ENCODE results near the gene HIVEP3. TPM values are rescaled to one million over a fixed set of nuclear protein-coding genes. Genes with fewer than 3 reads are reported as not detected.

HIVEP3 gene
- total RNA-seq, 1 experiment from 2014 or later, result 3.1 TPM

- Histone ChIP-seq H3K4me3 (ENCODE audit: low read depth, low read length, poor library complexity, severe bottlenecking) (no peak overlapping the region), H3K4me1 (ENCODE audit: insufficient read depth, low read length, poor library complexity, severe bottlenecking) (peaks cover 11% of the 10 kb centered on the region), H3K9me3 (ENCODE audit: low read depth, low read length, poor library complexity, severe bottlenecking) (no peaks in the 10 kb centered on the region), H3K36me3 (ENCODE audit: insufficient read depth, low read length, poor library complexity, severe bottlenecking) (no peaks in the 10 kb centered on the region), H3K27me3 (replicated peaks; ENCODE audit: insufficient read depth, low read depth, low read length, poor library complexity) (no peaks in the 10 kb centered on the region), H3K27ac (ENCODE audit: low read depth, low read length, poor library complexity, severe bottlenecking) (no peak overlapping the region)
- no peak for TF ChIP-seq CTCF (conservative IDR thresholded peaks at IDR 0.05; ENCODE audit: low read depth, low read length)
- no peak for TF ChIP-seq EZH2 (IDR thresholded peaks at IDR 0.05; ENCODE audit: borderline replicate concordance, low read depth, low read length, poor library complexity, severe bottlenecking)
- no peak for DNase-seq (ENCODE audit: low spot score)
- CTCF ChIA-PET, result no interaction called here
- POLR2A ChIA-PET (ENCODE audit: low non-redundant PET), result no interaction called here
- BruUV-seq (replicated peaks), result no TSS peak
- intact Hi-C loops (cut with micrococcal nuclease; ENCODE audit: unreplicated experiment), result no loop called here
Measured at GRCh38 chr1:41710980-41711379, 207.7 kb downstream of the HIVEP3 start.

GRCh38 chr1:41709873-41710272 lies 208.8 kb downstream of the HIVEP3 start:
- H3K27ac ChIP-seq (ENCODE audit: low read depth, low read length, poor library complexity, severe bottlenecking), result no peak overlapping the region
- ChIA-PET POLR2A (ENCODE audit: low non-redundant PET) (no interaction called here), CTCF (no interaction called here)
- H3K4me3 ChIP-seq (ENCODE audit: low read depth, low read length, poor library complexity, severe bottlenecking), result no peak overlapping the region
- no peak for DNase-seq (ENCODE audit: low spot score)
- H3K36me3 ChIP-seq (ENCODE audit: insufficient read depth, low read length, poor library complexity, severe bottlenecking), result no peaks in the 10 kb centered on the region
- TF ChIP-seq EZH2 (IDR thresholded peaks at IDR 0.05; ENCODE audit: borderline replicate concordance, low read depth, low read length, poor library complexity, severe bottlenecking), result no peak
- TF ChIP-seq CTCF (conservative IDR thresholded peaks at IDR 0.05; ENCODE audit: low read depth, low read length), result no peak
- BruUV-seq (replicated peaks), result no TSS peak
- no peaks in the 10 kb centered on the region for H3K27me3 ChIP-seq (replicated peaks; ENCODE audit: insufficient read depth, low read depth, low read length, poor library complexity)
- peaks cover 11% of the 10 kb centered on the region for H3K4me1 ChIP-seq (ENCODE audit: insufficient read depth, low read length, poor library complexity, severe bottlenecking)
- intact Hi-C loops (cut with micrococcal nuclease; ENCODE audit: unreplicated experiment), result no loop called here
- no peaks in the 10 kb centered on the region for H3K9me3 ChIP-seq (ENCODE audit: low read depth, low read length, poor library complexity, severe bottlenecking)

GRCh38 chr1:41709331-41709730 lies 209.4 kb downstream of the HIVEP3 start:
- no TSS peak for BruUV-seq (replicated peaks)
- TF ChIP-seq EZH2 (IDR thresholded peaks at IDR 0.05; ENCODE audit: borderline replicate concordance, low read depth, low read length, poor library complexity, severe bottlenecking) (no peak), CTCF (conservative IDR thresholded peaks at IDR 0.05; ENCODE audit: low read depth, low read length) (no peak)
- CTCF ChIA-PET, result no interaction called here

More at GRCh38 chr1:41709331-41709730, 209.4 kb downstream of the HIVEP3 start:
- intact Hi-C loops (cut with micrococcal nuclease; ENCODE audit: unreplicated experiment), result no loop called here
- Histone ChIP-seq H3K27me3 (replicated peaks; ENCODE audit: insufficient read depth, low read depth, low read length, poor library complexity) (no peaks in the 10 kb centered on the region), H3K4me3 (ENCODE audit: low read depth, low read length, poor library complexity, severe bottlenecking) (no peak overlapping the region), H3K36me3 (ENCODE audit: insufficient read depth, low read length, poor library complexity, severe bottlenecking) (no peaks in the 10 kb centered on the region), H3K4me1 (ENCODE audit: insufficient read depth, low read length, poor library complexity, severe bottlenecking) (peaks cover 11% of the 10 kb centered on the region), H3K9me3 (ENCODE audit: low read depth, low read length, poor library complexity, severe bottlenecking) (no peaks in the 10 kb centered on the region), H3K27ac (ENCODE audit: low read depth, low read length, poor library complexity, severe bottlenecking) (no peak overlapping the region)
- POLR2A ChIA-PET (ENCODE audit: low non-redundant PET), result no interaction called here
- DNase-seq (ENCODE audit: low spot score), result no peak
